ENCODE results near the gene CEP120.

The CEP120 gene

GRCh38 chr5:123425431-123425830 lies 2.2 kb upstream of the CEP120 start:
- Histone ChIP-seq H3K27me3 (ENCODE audit: control insufficient read depth, low read length) (no peaks in the 10 kb centered on the region), H3K4me1 (ENCODE audit: control insufficient read depth, low read length) (peaks cover 26% of the 10 kb centered on the region), H3K36me3 (ENCODE audit: control insufficient read depth, low read length) (peaks cover 7% of the 10 kb centered on the region), H3F3A (ENCODE audit: control insufficient read depth, insufficient read depth) (0 out of 2 replicates have a peak, but pooled peaks cover 3% of the 10 kb centered on the region), H3K9me3 (ENCODE audit: control insufficient read depth, insufficient read depth, low read length) (no peaks in the 10 kb centered on the region), H3K4me3 (ENCODE audit: low read length) (no peak overlapping the region), H4K20me1 (ENCODE audit: control insufficient read depth, insufficient read depth, low read depth, low read length) (no peaks in the 10 kb centered on the region), H3K79me2 (ENCODE audit: control insufficient read depth, low read length) (peaks cover 27% of the 10 kb centered on the region), H3K27ac (ENCODE audit: low read depth, low read length) (no peak overlapping the region), H3K4me2 (ENCODE audit: low read length) (no peak overlapping the region), H3K9me2 (replicated peaks; ENCODE audit: control insufficient read depth, low read length) (no peaks in the 10 kb centered on the region)
- TF ChIP-seq CTCF (IDR thresholded peaks at IDR 0.05; ENCODE audit: low read depth, low read length, poor library complexity, severe bottlenecking) = no peak
- no peak for TF ChIP-seq EZH2phosphoT487 (IDR thresholded peaks at IDR 0.05; ENCODE audit: borderline replicate concordance, low read length)

DNA sequence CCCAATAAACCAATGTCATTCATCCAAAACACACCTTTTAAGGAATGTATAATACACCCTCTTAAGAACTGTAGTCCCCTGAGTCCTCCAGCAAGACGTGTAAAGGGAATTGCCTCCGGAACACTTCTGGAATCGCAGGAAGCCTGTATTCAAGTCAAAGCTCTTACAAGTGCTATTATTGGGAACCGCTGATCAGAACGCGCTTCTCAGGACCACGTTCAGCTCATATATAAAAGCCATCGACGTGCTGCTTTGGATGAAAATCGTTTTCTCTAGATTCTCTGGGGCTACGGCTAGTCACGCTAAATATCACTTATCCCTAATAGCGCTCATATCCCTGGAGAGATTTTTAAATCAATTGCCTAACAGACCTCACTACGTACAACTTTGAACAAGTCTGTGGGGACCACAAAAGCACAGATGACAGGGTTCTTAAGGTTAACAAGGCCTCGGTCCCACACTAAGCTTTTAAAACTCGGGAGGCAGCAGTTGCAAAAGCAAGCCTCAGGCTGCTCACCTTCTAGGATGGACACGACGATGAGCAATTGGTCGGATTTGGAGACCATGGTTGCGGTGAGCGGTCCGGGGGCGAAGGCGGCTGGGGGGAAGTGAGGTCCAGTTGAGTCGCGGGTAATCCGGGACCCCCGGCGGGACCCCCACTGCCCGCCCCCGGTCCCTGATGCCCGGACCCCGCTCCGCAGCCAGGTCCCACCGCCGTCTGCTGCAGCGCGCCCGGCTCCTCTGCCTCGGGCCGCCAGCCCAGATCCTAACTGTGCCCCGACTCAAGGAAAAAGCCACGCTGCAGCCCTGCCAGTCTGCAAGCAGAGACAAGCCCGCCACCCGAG lies 548 bp downstream of the CEP120 start:
- peaks cover 28% of the 10 kb centered on the region for H3K4me1 ChIP-seq (ENCODE audit: control insufficient read depth, low read length)
- peaks cover 46% of the 10 kb centered on the region for H3K79me2 ChIP-seq (ENCODE audit: control insufficient read depth, low read length)
- H3K4me2 ChIP-seq (ENCODE audit: low read length) = peak overlapping the region; percentile 93
- TF ChIP-seq EZH2phosphoT487 (IDR thresholded peaks at IDR 0.05; ENCODE audit: borderline replicate concordance, low read length) (no peak), CTCF (IDR thresholded peaks at IDR 0.05; ENCODE audit: low read depth, low read length, poor library complexity, severe bottlenecking) (no peak)
- peaks cover 20% of the 10 kb centered on the region for H3K36me3 ChIP-seq (ENCODE audit: control insufficient read depth, low read length)
- peak overlapping the region; percentile 98 for H3K4me3 ChIP-seq (ENCODE audit: low read length)
- H3K9me2 ChIP-seq (replicated peaks; ENCODE audit: control insufficient read depth, low read length) = no peaks in the 10 kb centered on the region
- no peaks in the 10 kb centered on the region for H3K9me3 ChIP-seq (ENCODE audit: control insufficient read depth, insufficient read depth, low read length)
- H3F3A ChIP-seq (ENCODE audit: control insufficient read depth, insufficient read depth) = 0 out of 2 replicates have a peak, but pooled peaks cover 3% of the 10 kb centered on the region
- H4K20me1 ChIP-seq (ENCODE audit: control insufficient read depth, insufficient read depth, low read depth, low read length) = no peaks in the 10 kb centered on the region
- H3K27me3 ChIP-seq (ENCODE audit: control insufficient read depth, low read length) = no peaks in the 10 kb centered on the region
- peak overlapping the region; percentile 53 for H3K27ac ChIP-seq (ENCODE audit: low read depth, low read length)

DNA sequence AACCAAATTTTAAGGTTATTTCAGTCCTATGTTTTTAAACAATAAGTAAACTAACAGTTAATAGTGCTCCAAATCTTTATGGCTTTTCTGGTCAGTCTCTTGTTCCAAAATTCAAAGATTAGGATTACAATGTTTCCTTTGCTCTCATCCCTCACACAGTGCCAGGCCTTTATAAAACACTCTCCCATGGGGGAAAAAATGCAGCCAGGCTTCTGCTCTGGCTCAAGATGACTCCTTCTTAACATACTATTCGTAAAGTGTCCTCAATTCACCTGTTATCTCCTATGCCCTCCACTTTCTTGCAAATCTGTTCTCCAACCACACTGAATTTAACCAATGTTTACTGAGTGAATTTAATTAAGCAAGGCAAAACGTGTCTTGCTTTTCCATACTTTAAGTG lies 1.4 kb downstream of the CEP120 start:
- peaks cover 28% of the 10 kb centered on the region for H3K4me1 ChIP-seq (ENCODE audit: control insufficient read depth, low read length)
- no peak for TF ChIP-seq CTCF (IDR thresholded peaks at IDR 0.05; ENCODE audit: low read depth, low read length, poor library complexity, severe bottlenecking)
- TF ChIP-seq EZH2phosphoT487 (IDR thresholded peaks at IDR 0.05; ENCODE audit: borderline replicate concordance, low read length) = no peak
- H3F3A ChIP-seq (ENCODE audit: control insufficient read depth, insufficient read depth) = 0 out of 2 replicates have a peak, but pooled peaks cover 3% of the 10 kb centered on the region
- peak overlapping the region; percentile 98 for H3K4me3 ChIP-seq (ENCODE audit: low read length)
- peaks cover 26% of the 10 kb centered on the region for H3K36me3 ChIP-seq (ENCODE audit: control insufficient read depth, low read length)
- no peaks in the 10 kb centered on the region for H3K9me2 ChIP-seq (replicated peaks; ENCODE audit: control insufficient read depth, low read length)
- H3K9me3 ChIP-seq (ENCODE audit: control insufficient read depth, insufficient read depth, low read length) = no peaks in the 10 kb centered on the region
- peak overlapping the region; percentile 93 for H3K4me2 ChIP-seq (ENCODE audit: low read length)
- H3K27me3 ChIP-seq (ENCODE audit: control insufficient read depth, low read length) = no peaks in the 10 kb centered on the region
- no peak overlapping the region for H3K27ac ChIP-seq (ENCODE audit: low read depth, low read length)
- H3K79me2 ChIP-seq (ENCODE audit: control insufficient read depth, low read length) = peaks cover 46% of the 10 kb centered on the region
- no peaks in the 10 kb centered on the region for H4K20me1 ChIP-seq (ENCODE audit: control insufficient read depth, insufficient read depth, low read depth, low read length)

All from DOHH2 (cell line).